PC-3 (cell line): ENCODE measurements around the gene NOSIP. TPM values are rescaled to one million over a fixed set of nuclear protein-coding genes. Genes with fewer than 3 reads are reported as not detected.
A peak's percentile ranks its signal among the peaks of the same experiment; 100 is the strongest.

Experiments
- ATAC-seq: fragments of 200-7000 bp; cut with Tn5 transposase; 2 replicates; pipeline ENCODE4 v1.9.1; 2020; ENCODE audit warnings: mild to moderate bottlenecking, moderate library complexity
- BruUV-seq: library from RNA; stranded (reverse); fragments of 400-500 nt; replicated peaks from 2 replicates; lab custom pipeline; 2021; lab: Mats Ljungman, UMichigan
- CTCF ChIA-PET: fragments of 300-600 bp; sonication (Branson Sonifier 250); formaldehyde crosslinking; loops from one replicate; lab custom pipeline; 2022; ENCODE audit warnings: antibody characterized with exemption; lab: Charles Lee
- POLR2A ChIA-PET: fragments of 300-600 bp; sonication (Branson Sonifier 250); formaldehyde crosslinking; loops from one replicate; lab custom pipeline; 2022; ENCODE audit warnings: antibody characterized with exemption; ENCODE audit not compliant: unreplicated experiment; lab: Charles Lee
- DNase-seq: peaks from one replicate; pipeline ENCODE4 v3.0.0-alpha.2; 2015
- H2AFZ ChIP-seq: fragments of 300-600 bp; sonication (generic); 2 replicates; pipeline ENCODE4 v1.6.0; 2016; ENCODE audit warnings: antibody characterized with exemption, low read length
- H3F3A ChIP-seq: fragments of 300-600 bp; sonication (generic); one replicate; pipeline ENCODE4 v1.6.0; 2017; ENCODE audit warnings: antibody characterized with exemption, low read length, control low read depth, mild to moderate bottlenecking; ENCODE audit not compliant: unreplicated experiment
- H3K27ac ChIP-seq: fragments of 300-600 bp; sonication (generic); 2 replicates; pipeline ENCODE4 v1.5.1; 2016; ENCODE audit warnings: mild to moderate bottlenecking, low read length
- H3K27me3 ChIP-seq: fragments of 300-600 bp; sonication (generic); 2 replicates; pipeline ENCODE4 v1.6.1; 2016; ENCODE audit warnings: low read length, mixed read lengths
- H3K36me3 ChIP-seq: fragments of 300-600 bp; sonication (generic); 2 replicates; pipeline ENCODE4 v1.6.1; 2016; ENCODE audit warnings: low read depth, mixed run types, low read length, mixed read lengths
- H3K4me1 ChIP-seq: fragments of 300-600 bp; sonication (generic); 2 replicates; pipeline ENCODE4 v1.5.1; 2016; ENCODE audit warnings: low read length; ENCODE audit not compliant: insufficient read depth
- H3K4me2 ChIP-seq: fragments of 300-600 bp; sonication (generic); 2 replicates; pipeline ENCODE4 v1.6.0; 2016; ENCODE audit warnings: low read length
- H3K4me3 ChIP-seq: fragments of 300-600 bp; sonication (generic); 2 replicates; pipeline ENCODE4 v1.5.1; 2016; ENCODE audit warnings: mild to moderate bottlenecking, low read length, mixed read lengths
- H3K79me2 ChIP-seq: fragments of 300-600 bp; sonication (generic); 2 replicates; pipeline ENCODE4 v1.6.1; 2017; ENCODE audit warnings: low read length, mixed read lengths
- H3K9ac ChIP-seq: fragments of 300-600 bp; sonication (generic); 2 replicates; pipeline ENCODE4 v1.6.0; 2016; ENCODE audit warnings: mild to moderate bottlenecking, low read length
- H3K9me2 ChIP-seq: fragments of 300-600 bp; sonication (generic); replicated peaks from 2 replicates; pipeline ENCODE4 v1.6.1; 2016; ENCODE audit warnings: mixed run types, low read length, mixed read lengths
- H3K9me3 ChIP-seq: fragments of 300-600 bp; sonication (generic); 2 replicates; pipeline ENCODE4 v1.6.1; 2016; ENCODE audit warnings: low read length, mixed read lengths
- H4K20me1 ChIP-seq: fragments of 300-600 bp; sonication (generic); 2 replicates; pipeline ENCODE4 v1.6.1; 2016; ENCODE audit warnings: low read length, mixed read lengths
- EZH2 ChIP-seq: fragments of 300-600 bp; sonication (generic); IDR thresholded peaks from one replicate; pipeline ENCODE4 v1.6.1; 2017; ENCODE audit warnings: antibody characterized with exemption, mild to moderate bottlenecking, low read length; ENCODE audit not compliant: unreplicated experiment
- EZH2phosphoT487 ChIP-seq: fragments of 300-600 bp; sonication (generic); IDR thresholded peaks from 2 replicates; pipeline ENCODE4 v1.6.1; 2018; ENCODE audit warnings: mild to moderate bottlenecking, antibody characterized with exemption, low read length, borderline replicate concordance
- intact Hi-C: fragments of 100-400 bp; cut with micrococcal nuclease; formaldehyde crosslinking; loops from 2 replicates; pipeline ENCODE4 v1.9.0; 2023
- total RNA-seq: library from RNA; depleted of rRNA; stranded (reverse); fragments of >200 nt; gene quantifications from 2 replicates; pipeline ENCODE4 v1.2.3, GENCODE V29; 2014
- TF ChIP-seq, protein P1 (sequence below): fragments of 300-600 bp; sonication (generic); conservative IDR thresholded peaks from 2 replicates; pipeline ENCODE4 v1.5.1; 2017; ENCODE audit warnings: antibody characterized with exemption, low read depth, mild to moderate bottlenecking, low read length

Gene NOSIP
- total RNA-seq, 1 experiment from 2014 or later: 195 TPM

DNA sequence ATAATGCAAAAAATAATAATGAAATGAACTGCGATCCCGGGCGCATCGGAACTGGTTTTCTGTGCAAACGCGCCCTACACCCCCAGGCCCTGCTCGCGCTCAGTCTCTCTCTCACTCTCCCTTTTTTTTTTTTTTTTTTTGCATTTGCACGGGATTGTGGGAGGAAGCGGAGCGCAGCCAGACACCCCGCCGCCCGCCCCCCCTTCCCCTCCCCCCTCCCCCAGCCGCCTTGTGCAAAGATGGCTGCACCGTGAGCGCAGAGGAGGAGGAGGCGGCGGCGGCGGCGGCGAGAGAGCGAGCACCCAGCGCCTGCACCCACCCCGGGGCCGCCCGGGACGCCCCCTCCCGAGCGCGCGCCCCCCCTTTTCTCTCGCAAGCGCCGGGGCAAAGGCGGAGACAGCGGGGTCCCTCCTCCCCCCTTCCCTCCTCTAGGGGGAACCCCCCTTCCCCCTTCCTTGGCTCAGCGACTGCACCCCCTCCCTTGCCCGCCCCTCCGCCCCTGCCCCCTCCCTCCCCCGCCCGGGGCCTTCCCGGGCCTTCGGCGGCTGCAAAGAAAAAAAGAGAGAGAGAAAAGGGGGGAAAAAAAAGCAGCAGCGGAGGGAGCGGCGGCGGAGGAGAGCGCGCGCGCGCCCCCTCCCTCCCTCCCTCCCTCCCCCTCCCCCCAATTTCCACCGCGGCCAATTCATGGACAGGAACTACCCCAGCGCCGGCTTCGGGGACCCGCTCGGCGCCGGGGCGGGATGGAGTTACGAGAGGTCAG lies 10.8 kb upstream of the NOSIP start, which contains the start of gene PRR12:
TSS of gene PRR12 (plus strand) at position 212 of the 760 bp plus-strand sequence. CDS start at position 685, 473 bp downstream.
- Histone ChIP-seq H3K9me2 (no peaks in the 10 kb centered on the region), H3K9me3 (no peaks in the 10 kb centered on the region), H3K9ac (peak within 1 kb of the TSS; percentile 95), H3K27ac (peak within 1 kb of the TSS; percentile 87), H4K20me1 (peaks cover 6% of the 10 kb centered on the region; the same call in 1 of the 2 replicates), H3K36me3 (peaks cover 20% of the 10 kb centered on the region; the same call in 1 of the 2 replicates), H3K4me2 (peak within 1 kb of the TSS; percentile 96), H3K4me1 (peaks cover 7% of the 10 kb centered on the region; the same call in 1 of the 2 replicates), H3K27me3 (no peaks in the 10 kb centered on the region), H3F3A (no peaks in the 10 kb centered on the region), H3K4me3 (peak within 1 kb of the TSS; percentile 99), H3K79me2 (peaks cover 45% of the 10 kb centered on the region), H2AFZ (peak within 1 kb of the TSS; percentile 72)
- no TSS peak for BruUV-seq
- peak; percentile 70 for DNase-seq
- POLR2A ChIA-PET: interaction anchor here (0.6 kb wide), 1 partner anchor 23 kb away, joined by 3 read pairs; no protein-coding TSS in a partner anchor
- CTCF ChIA-PET: interaction anchor here (0.6 kb wide), 2 partner anchors 23 to 45 kb away, joined by 3 to 9 read pairs; no protein-coding TSS in a partner anchor
- intact Hi-C loops: loop anchor here (1.0 to 2.0 kb wide), 4 partner anchors 11 to 86 kb away; partner anchors contain the start of genes BCL2L12, IRF3, NOSIP and PRMT1
- ATAC-seq: peak; percentile 7
- no peak for TF ChIP-seq EZH2
- no peak for TF ChIP-seq EZH2phosphoT487
- TF ChIP-seq, protein P1, sequence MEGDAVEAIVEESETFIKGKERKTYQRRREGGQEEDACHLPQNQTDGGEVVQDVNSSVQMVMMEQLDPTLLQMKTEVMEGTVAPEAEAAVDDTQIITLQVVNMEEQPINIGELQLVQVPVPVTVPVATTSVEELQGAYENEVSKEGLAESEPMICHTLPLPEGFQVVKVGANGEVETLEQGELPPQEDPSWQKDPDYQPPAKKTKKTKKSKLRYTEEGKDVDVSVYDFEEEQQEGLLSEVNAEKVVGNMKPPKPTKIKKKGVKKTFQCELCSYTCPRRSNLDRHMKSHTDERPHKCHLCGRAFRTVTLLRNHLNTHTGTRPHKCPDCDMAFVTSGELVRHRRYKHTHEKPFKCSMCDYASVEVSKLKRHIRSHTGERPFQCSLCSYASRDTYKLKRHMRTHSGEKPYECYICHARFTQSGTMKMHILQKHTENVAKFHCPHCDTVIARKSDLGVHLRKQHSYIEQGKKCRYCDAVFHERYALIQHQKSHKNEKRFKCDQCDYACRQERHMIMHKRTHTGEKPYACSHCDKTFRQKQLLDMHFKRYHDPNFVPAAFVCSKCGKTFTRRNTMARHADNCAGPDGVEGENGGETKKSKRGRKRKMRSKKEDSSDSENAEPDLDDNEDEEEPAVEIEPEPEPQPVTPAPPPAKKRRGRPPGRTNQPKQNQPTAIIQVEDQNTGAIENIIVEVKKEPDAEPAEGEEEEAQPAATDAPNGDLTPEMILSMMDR: no peak

GRCh38 chr19:49590071-49590970 lies 10.0 kb upstream of the NOSIP start:
- no peak for TF ChIP-seq EZH2phosphoT487
- TF ChIP-seq, protein P1: no peak
- no peak for TF ChIP-seq EZH2
- intact Hi-C loops: loop anchor here (1.0 to 2.0 kb wide), 4 partner anchors 10 to 86 kb away; partner anchors contain the start of genes BCL2L12, IRF3, NOSIP and PRMT1
- ATAC-seq: peak; percentile 77
- DNase-seq: peak; percentile 99
- peak overlapping the region; percentile 70 for H3K4me3 ChIP-seq
- H2AFZ ChIP-seq: peak overlapping the region; percentile 71
- H3K27me3 ChIP-seq: no peaks in the 10 kb centered on the region
- CTCF ChIA-PET: interaction anchor here (0.6 kb wide), 1 partner anchor 44 kb away, joined by 3 read pairs; no protein-coding TSS in a partner anchor
- H3K79me2 ChIP-seq: peaks cover 39% of the 10 kb centered on the region
- H3F3A ChIP-seq: no peaks in the 10 kb centered on the region
- BruUV-seq: TSS peak; percentile 94
- POLR2A ChIA-PET: interaction anchor here (0.7 to 1.0 kb wide), 3 partner anchors 50 to 712 kb away, joined by 3 to 9 read pairs (median 4); partner anchors contain the start of genes RRAS and SCAF1
- peaks cover 7% of the 10 kb centered on the region; the same call in 1 of the 2 replicates for H3K4me1 ChIP-seq
- H3K27ac ChIP-seq: peak overlapping the region; percentile 85
- H3K9me3 ChIP-seq: no peaks in the 10 kb centered on the region
- peak overlapping the region; percentile 96 for H3K4me2 ChIP-seq
- peaks cover 6% of the 10 kb centered on the region; the same call in 1 of the 2 replicates for H4K20me1 ChIP-seq
- peaks cover 12% of the 10 kb centered on the region; the same call in 1 of the 2 replicates for H3K36me3 ChIP-seq
- no peaks in the 10 kb centered on the region for H3K9me2 ChIP-seq
- H3K9ac ChIP-seq: peak overlapping the region; percentile 89
